Panc1 (cell line): ENCODE results near the gene DOCK4. TPM values are rescaled to one million over a fixed set of nuclear protein-coding genes. Genes with fewer than 3 reads are reported as not detected.

Experiments used
- ATAC-seq: fragments of 200-7000 bp; cut with Tn5 transposase; 2 replicates; pipeline ENCODE4 v1.9.1; 2020; ENCODE audit warnings: mild to moderate bottlenecking, moderate library complexity
- BruUV-seq: library from RNA; stranded (reverse); fragments of 400-500 nt; replicated peaks from 2 replicates; lab custom pipeline; 2021; lab: Mats Ljungman, UMichigan
- CTCF ChIA-PET: fragments of 300-600 bp; sonication (Branson Sonifier 250); formaldehyde crosslinking; loops from one replicate; lab custom pipeline; 2022; ENCODE audit warnings: antibody characterized with exemption; lab: Charles Lee
- POLR2A ChIA-PET: fragments of 300-600 bp; sonication (Branson Sonifier 250); formaldehyde crosslinking; loops from one replicate; lab custom pipeline; 2022; ENCODE audit warnings: antibody characterized with exemption; lab: Charles Lee
- DNase-seq: peaks from one replicate; pipeline ENCODE4 v3.0.0-alpha.2; 2010; ENCODE audit warnings: low read depth, low spot score
- H3K27ac ChIP-seq: 2 replicates; pipeline ENCODE4 v1.5.1; 2011; ENCODE audit warnings: mild to moderate bottlenecking, low read length, inconsistent platforms
- H3K27me3 ChIP-seq: fragments of 200-500 bp; sonication (Bioruptor generic); 2 replicates; pipeline ENCODE4 v1.6.0; 2014; ENCODE audit warnings: low read length, inconsistent platforms; ENCODE audit not compliant: control insufficient read depth, insufficient read depth
- H3K36me3 ChIP-seq: fragments of 200-500 bp; sonication (Bioruptor generic); 2 replicates; pipeline ENCODE4 v1.5.1; 2014; ENCODE audit warnings: inconsistent platforms, mild to moderate bottlenecking, low read length, moderate library complexity; ENCODE audit not compliant: control insufficient read depth, insufficient read depth
- H3K4me1 ChIP-seq: 2 replicates; pipeline ENCODE4 v1.5.1; 2011; ENCODE audit warnings: inconsistent platforms, mild to moderate bottlenecking, low read length, moderate library complexity; ENCODE audit not compliant: control insufficient read depth, insufficient read depth
- H3K4me3 ChIP-seq, 2 experiments: 2 replicates each; pipeline ENCODE4 v1.5.1; 2011 to 2012; ENCODE audit warnings: low read depth in 2 of 2, low read length in 2 of 2, mild to moderate bottlenecking in 2 of 2, inconsistent platforms in 1 of 2, moderate library complexity in 1 of 2
- H3K9me3 ChIP-seq: fragments of 200-500 bp; sonication (Bioruptor generic); 2 replicates; pipeline ENCODE4 v1.5.1; 2014; ENCODE audit warnings: low read depth, mild to moderate bottlenecking, inconsistent platforms, low read length, moderate library complexity; ENCODE audit not compliant: control insufficient read depth, insufficient read depth
- CTCF ChIP-seq: fragments of 450-650 bp; IDR thresholded peaks from 2 replicates; pipeline ENCODE4 v1.5.1; 2017; ENCODE audit warnings: mild to moderate bottlenecking
- POLR2AphosphoS5 ChIP-seq: IDR thresholded peaks from 2 replicates; pipeline ENCODE4 v1.6.1; 2012; ENCODE audit warnings: mild to moderate bottlenecking, low read depth, low read length, moderate library complexity
- REST ChIP-seq, 2 experiments: IDR thresholded peaks; 2 replicates each; pipeline ENCODE4 v1.6.1; 2011 to 2012; ENCODE audit warnings: low read depth in 2 of 2, control low read depth in 1 of 2, low read length in 1 of 2, mild to moderate bottlenecking in 1 of 2, moderate library complexity in 1 of 2; ENCODE audit not compliant: insufficient read depth in 1 of 2
- SIN3A ChIP-seq: IDR thresholded peaks from 2 replicates; pipeline ENCODE4 v1.6.1; 2012; ENCODE audit warnings: low read depth, mild to moderate bottlenecking, low read length, moderate library complexity, borderline replicate concordance; ENCODE audit not compliant: insufficient read depth
- TCF7L2 ChIP-seq: IDR thresholded peaks from 2 replicates; pipeline ENCODE4 v1.6.1; 2011; ENCODE audit warnings: mild to moderate bottlenecking, low read depth, low read length, inconsistent platforms
- in situ Hi-C: cut with HindIII; loops from 2 replicates; pipeline ENCODE4 v1.10.0; 2016; ENCODE audit warnings: low sequenced_read_pairs, low pct_unique_long_range_greater_than_20kb
- intact Hi-C: fragments of 100-400 bp; cut with micrococcal nuclease; formaldehyde crosslinking; loops from one replicate; pipeline ENCODE4 v1.10.0; 2022; ENCODE audit not compliant: unreplicated experiment
- total RNA-seq: library from RNA; stranded (reverse); gene quantifications from one replicate; pipeline ENCODE4 v1.2.1, GENCODE V29; 2021; ENCODE audit not compliant: unreplicated experiment

DOCK4 gene
- total RNA-seq, 1 experiment from 2014 or later = 10.8 TPM

GRCh38 chr7:112115880-112116279 lies 90.3 kb downstream of the DOCK4 start:
- intact Hi-C loops = no loop called here
- POLR2A ChIA-PET = no interaction called here
- CTCF ChIA-PET = no interaction called here
- H3K4me3 ChIP-seq = no peak overlapping the region
- H3K27me3 ChIP-seq = no peaks in the 10 kb centered on the region
- TF ChIP-seq TCF7L2 (no peak), CTCF (no peak), POLR2AphosphoS5 (no peak), SIN3A (no peak), REST (IDR thresholded peaks at IDR 0.05; ENCODE audit: insufficient read depth in 1 of 2, low read depth in 2 of 2, low read length in 1 of 2) (no peak)
- no peaks in the 10 kb centered on the region for H3K4me1 ChIP-seq
- in situ Hi-C loops = no loop called here
- H3K9me3 ChIP-seq = no peaks in the 10 kb centered on the region
- H3K27ac ChIP-seq = no peak overlapping the region
- no peaks in the 10 kb centered on the region for H3K36me3 ChIP-seq
- ATAC-seq = no peak
- no peak for DNase-seq
- BruUV-seq = no TSS peak

GRCh38 chr7:112113913-112114575 lies 92.2 kb downstream of the DOCK4 start:
- TF ChIP-seq REST (IDR thresholded peaks at IDR 0.05; ENCODE audit: insufficient read depth in 1 of 2, low read depth in 2 of 2, low read length in 1 of 2) = no peak
- TF ChIP-seq TCF7L2 = no peak
- no peak for TF ChIP-seq POLR2AphosphoS5
- no peak for TF ChIP-seq SIN3A
- no peak for TF ChIP-seq CTCF
- POLR2A ChIA-PET = interaction anchor here (0.6 kb wide), 1 partner anchor 235 kb away, joined by 3 read pairs; no protein-coding TSS in a partner anchor
- intact Hi-C loops (no loop called here), in situ Hi-C loops (no loop called here)
- BruUV-seq = no TSS peak
- H3K9me3 ChIP-seq = no peaks in the 10 kb centered on the region
- no peaks in the 10 kb centered on the region for H3K36me3 ChIP-seq
- H3K4me3 ChIP-seq = no peak overlapping the region
- no peak for DNase-seq
- no peaks in the 10 kb centered on the region for H3K4me1 ChIP-seq
- no peak overlapping the region for H3K27ac ChIP-seq
- H3K27me3 ChIP-seq = no peaks in the 10 kb centered on the region
- ATAC-seq = no peak
- CTCF ChIA-PET = no interaction called here
